HepG2 (cell line): ENCODE results near the gene CARD19. TPM values are rescaled to one million over a fixed set of nuclear protein-coding genes. Genes with fewer than 3 reads are reported as not detected.

Experiments used
- ATAC-seq: fragments of 200-7000 bp; cut with Tn5 transposase; 3 replicates; pipeline ENCODE4 v1.9.1; 2020; ENCODE audit warnings: mild to moderate bottlenecking, moderate library complexity
- BruUV-seq: library from RNA; stranded (reverse); fragments of 400-500 nt; replicated peaks from 2 replicates; lab custom pipeline; 2021; lab: Mats Ljungman, UMichigan
- CTCF ChIA-PET: fragments of 300-600 bp; formaldehyde crosslinking; extraction: SDS; loops from one replicate; lab custom pipeline; 2021; ENCODE audit warnings: low total read pairs, inconsistent platforms, low intra/inter-chr PET ratio; lab: Yijun Ruan, JAX
- POLR2A ChIA-PET: fragments of 350-600 bp; sonication (Branson Sonifier 250); formaldehyde crosslinking; loops from one replicate; lab custom pipeline; 2020; ENCODE audit warnings: antibody characterized with exemption, inconsistent platforms; lab: Yijun Ruan, JAX
- DNase-seq: peaks from one replicate; pipeline ENCODE4 v3.0.0-alpha.2; 2015; ENCODE audit warnings: low spot score
- FAIRE-seq: peaks from 3 replicates; lab custom pipeline; 2011; peaks lifted over from hg19 to GRCh38; lab: Jason Lieb, UNC
- H2AFZ ChIP-seq: one replicate; pipeline ENCODE4 v1.6.1; 2011; ENCODE audit warnings: low read length, inconsistent platforms
- H3K27ac ChIP-seq: fragments of 300-600 bp; 3 replicates; pipeline ENCODE4 v1.8.0; 2011; ENCODE audit warnings: mixed run types, mild to moderate bottlenecking, mixed read lengths, low read length, inconsistent platforms; ENCODE audit not compliant: insufficient read depth; ENCODE audit errors: extremely low read length
- H3K27me3 ChIP-seq, 2 experiments: fragments of 200-600 bp in 1 of 2; 2 replicates in 1 of 2; 3 replicates in 1 of 2; pipeline versions ENCODE4 v1.6.0 to v1.8.0; 2011; ENCODE audit warnings: low read length in 2 of 2, mild to moderate bottlenecking in 2 of 2, moderate library complexity in 2 of 2, inconsistent platforms in 1 of 2; ENCODE audit not compliant: insufficient read depth in 2 of 2, control insufficient read depth in 1 of 2
- H3K36me3 ChIP-seq, 2 experiments: fragments of 200-600 bp in 1 of 2; replicated peaks in 1 of 2; 2 replicates in 1 of 2; 3 replicates in 1 of 2; pipeline versions ENCODE4 v1.5.1 to v1.8.0; 2011; ENCODE audit warnings: low read length in 2 of 2, inconsistent platforms in 1 of 2; ENCODE audit not compliant: insufficient read depth in 2 of 2, control insufficient read depth in 1 of 2
- H3K4me1 ChIP-seq: 2 replicates; pipeline ENCODE4 v1.5.1; 2012; ENCODE audit warnings: low read length, inconsistent platforms; ENCODE audit not compliant: insufficient read depth
- H3K4me2 ChIP-seq: 2 replicates; pipeline ENCODE4 v1.6.0; 2011; ENCODE audit warnings: low read depth, low read length, inconsistent platforms
- H3K4me3 ChIP-seq, 3 experiments: fragments of 200-600 bp in 1 of 3; sonication (generic), shearing (Covaris generic) in 1 of 3; replicated peaks in 1 of 3; 2 replicates each; pipeline ENCODE4 v1.5.1; 2011 to 2016; ENCODE audit warnings: low read length in 3 of 3, inconsistent platforms in 2 of 3, low read depth in 2 of 3, mild to moderate bottlenecking in 2 of 3, control low read depth in 1 of 3, mixed read lengths in 1 of 3; ENCODE audit not compliant: insufficient read depth in 1 of 3
- H3K79me2 ChIP-seq: one replicate; pipeline ENCODE4 v1.6.1; 2011; ENCODE audit warnings: low read length, inconsistent platforms; ENCODE audit not compliant: insufficient read depth
- H3K9ac ChIP-seq: 2 replicates; pipeline ENCODE4 v1.6.0; 2011; ENCODE audit warnings: mild to moderate bottlenecking, low read depth, low read length, inconsistent platforms; ENCODE audit not compliant: insufficient read depth
- H3K9me3 ChIP-seq: 2 replicates; pipeline ENCODE4 v1.5.1; 2012; ENCODE audit warnings: mild to moderate bottlenecking, low read length
- H4K20me1 ChIP-seq: 2 replicates; pipeline ENCODE4 v1.6.0; 2011; ENCODE audit warnings: inconsistent platforms, mild to moderate bottlenecking, low read length, moderate library complexity; ENCODE audit not compliant: insufficient read depth
- ASH2L ChIP-seq: fragments of 300-600, 200-600 bp; sonication (generic); IDR thresholded peaks from 2 replicates; pipeline ENCODE4 v1.7.0; 2017; ENCODE audit warnings: low read depth, mild to moderate bottlenecking, moderate library complexity, mixed read lengths, low read length; ENCODE audit not compliant: insufficient read length
- ATRX ChIP-seq: sonication (generic); formaldehyde crosslinking; IDR thresholded peaks from 2 replicates; pipeline ENCODE4 v1.4.0; 2020; ENCODE audit warnings: missing genetic modification reagents, borderline replicate concordance
- KAT7 ChIP-seq: IDR thresholded peaks from 2 replicates; pipeline ENCODE4 v1.6.1; 2018; ENCODE audit warnings: borderline replicate concordance, missing compliant biosample characterization
- KLF16 ChIP-seq, 2 experiments: sonication (generic) in 1 of 2; formaldehyde crosslinking in 1 of 2; IDR thresholded peaks; 2 replicates each; pipeline versions ENCODE4 v1.6.1 to v1.8.0; 2016 to 2023; ENCODE audit warnings: missing genetic modification reagents in 2 of 2, missing compliant biosample characterization in 1 of 2
- MTF2 ChIP-seq: sonication (generic); formaldehyde crosslinking; IDR thresholded peaks from 2 replicates; pipeline ENCODE4 v1.5.0; 2020; ENCODE audit warnings: missing genetic modification reagents, borderline replicate concordance
- SALL1 ChIP-seq: sonication (generic); formaldehyde crosslinking; IDR thresholded peaks from 2 replicates; pipeline ENCODE4 v1.8.0; 2022; ENCODE audit warnings: mild to moderate bottlenecking, missing genetic modification reagents
- SIN3A ChIP-seq: IDR thresholded peaks from 2 replicates; pipeline ENCODE4 v1.6.1; 2011; ENCODE audit warnings: low read depth, mild to moderate bottlenecking, control low read depth, low read length, borderline replicate concordance
- SMARCC2 ChIP-seq: fragments of 450-650 bp; IDR thresholded peaks from 2 replicates; pipeline ENCODE4 v1.6.1; 2017; ENCODE audit warnings: antibody characterized with exemption, mild to moderate bottlenecking
- SOX13 ChIP-seq, 3 experiments: fragments of 450-650 bp in 1 of 3; sonication (generic) in 1 of 3; formaldehyde crosslinking in 1 of 3; IDR thresholded peaks in 2 of 3; conservative IDR thresholded peaks in 1 of 3; 2 replicates each; pipeline versions ENCODE4 v1.5.0 to v1.6.1; 2016 to 2020; ENCODE audit warnings: antibody characterized with exemption in 1 of 3, mild to moderate bottlenecking in 1 of 3, missing compliant biosample characterization in 1 of 3, missing genetic modification reagents in 1 of 3, moderate library complexity in 1 of 3
- WIZ ChIP-seq: sonication (generic); formaldehyde crosslinking; IDR thresholded peaks from 2 replicates; pipeline ENCODE4 v1.5.1; 2020; ENCODE audit warnings: mild to moderate bottlenecking, missing genetic modification reagents
- XRCC5 ChIP-seq: fragments of 200-400 bp; formaldehyde crosslinking; optimal IDR thresholded peaks from 2 replicates; pipeline ENCODE3; 2017; ENCODE audit warnings: mild to moderate bottlenecking, low read length
- ZFP36L1 ChIP-seq: sonication (generic); formaldehyde crosslinking; IDR thresholded peaks from 2 replicates; pipeline ENCODE4 v1.8.0; 2022; ENCODE audit warnings: mild to moderate bottlenecking, missing genetic modification reagents, moderate library complexity
- ZKSCAN8 ChIP-seq: IDR thresholded peaks from 2 replicates; pipeline ENCODE4 v1.6.1; 2016; ENCODE audit warnings: borderline replicate concordance, missing genetic modification reagents, missing compliant biosample characterization
- WGBS: methylation state at CpG from one replicate; pipeline ENCODE4 v1.1.6; 2017; ENCODE audit warnings: low lambda C conversion rate; 5-methylcytosine and 5-hydroxymethylcytosine counted together
- in situ Hi-C: cut with HindIII; loops from 2 replicates; pipeline ENCODE4 v1.10.0; 2017; ENCODE audit warnings: low pct_unique_long_range_greater_than_20kb; ENCODE audit not compliant: extremely low pct_ligation_motif_present
- intact Hi-C: fragments of 100-400 bp; cut with micrococcal nuclease; formaldehyde crosslinking; loops from one replicate; pipeline ENCODE4 v1.10.0; 2022; ENCODE audit not compliant: unreplicated experiment
- polyA plus RNA-seq, 8 experiments: library from polyadenylated mRNA; depleted of rRNA in 3 of 8; stranded (reverse) in 7 of 8; unstranded in 1 of 8; fragments of >200 nt; fragmentation: Illumina TruSeq in 4 of 8; extraction: Trizol in 4 of 8; gene quantifications; 2 replicates each; pipeline versions ENCODE4 v1.2.1 to v1.2.3, GENCODE V29; 2011 to 2016; ENCODE audit warnings: low read depth in 4 of 8, missing spikeins in 1 of 8, mixed read lengths in 1 of 8; ENCODE audit not compliant: insufficient read depth in 1 of 8
- total RNA-seq, 5 experiments: library from RNA; depleted of rRNA; stranded (reverse); fragments of >200 nt; fragmentation: Illumina TruSeq; extraction: Trizol; gene quantifications; 2 replicates each; pipeline ENCODE4 v1.2.3, GENCODE V29; 2016; ENCODE audit warnings: low read depth in 1 of 5
- TF ChIP-seq, protein P1 (sequence below): IDR thresholded peaks from 2 replicates; pipeline ENCODE4 v1.6.1; 2012; ENCODE audit warnings: low read depth, low read length, improper control_type of control experiment
- TF ChIP-seq, protein P2 (sequence below): sonication (generic); formaldehyde crosslinking; IDR thresholded peaks from 2 replicates; pipeline ENCODE4 v1.9.0; 2021; ENCODE audit warnings: missing genetic modification reagents, borderline replicate concordance

Gene CARD19
- total and polyA plus RNA-seq, 2 of the 13 experiments (the other 11 are each of a cell fraction or from before 2014, with no cell fraction given) = 18.4 to 47.2 TPM

DNA sequence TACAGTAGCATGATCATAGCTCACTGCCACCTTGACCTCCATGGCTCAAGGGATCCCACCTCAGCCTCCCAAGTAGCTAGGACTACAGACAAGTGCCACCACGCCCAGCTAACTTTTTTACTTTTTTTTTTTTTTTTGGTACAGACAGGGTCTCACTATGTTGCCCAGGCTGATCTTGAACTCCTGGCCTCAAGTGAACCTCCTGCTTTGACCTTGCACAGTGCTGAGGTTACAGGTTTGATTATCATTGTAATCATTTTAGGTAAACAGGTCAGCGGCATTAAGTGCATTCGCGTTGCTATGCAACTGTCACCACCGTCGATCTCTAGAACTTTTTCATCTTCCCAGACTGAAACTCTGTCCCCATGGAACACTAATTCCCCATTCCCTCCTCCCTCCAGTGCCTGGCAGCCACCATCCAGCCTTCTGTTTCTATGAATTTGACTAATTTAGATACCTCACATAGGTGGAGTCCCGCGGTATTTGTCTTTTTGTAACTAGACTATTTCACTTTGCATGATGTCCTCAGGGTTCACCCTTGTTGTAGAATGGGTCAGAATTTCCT is 5.8 kb upstream of the CARD19 start (continued):
- TF ChIP-seq, protein P1, sequence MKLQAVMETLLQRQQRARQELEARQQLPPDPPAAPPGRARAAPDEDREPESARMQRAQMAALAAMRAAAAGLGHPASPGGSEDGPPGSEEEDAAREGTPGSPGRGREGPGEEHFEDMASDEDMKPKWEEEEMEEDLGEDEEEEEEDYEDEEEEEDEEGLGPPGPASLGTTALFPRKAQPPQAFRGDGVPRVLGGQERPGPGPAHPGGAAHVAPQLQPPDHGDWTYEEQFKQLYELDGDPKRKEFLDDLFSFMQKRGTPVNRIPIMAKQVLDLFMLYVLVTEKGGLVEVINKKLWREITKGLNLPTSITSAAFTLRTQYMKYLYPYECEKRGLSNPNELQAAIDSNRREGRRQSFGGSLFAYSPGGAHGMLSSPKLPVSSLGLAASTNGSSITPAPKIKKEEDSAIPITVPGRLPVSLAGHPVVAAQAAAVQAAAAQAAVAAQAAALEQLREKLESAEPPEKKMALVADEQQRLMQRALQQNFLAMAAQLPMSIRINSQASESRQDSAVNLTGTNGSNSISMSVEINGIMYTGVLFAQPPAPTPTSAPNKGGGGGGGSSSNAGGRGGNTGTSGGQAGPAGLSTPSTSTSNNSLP = 0 out of 2 replicates have a peak, but pooled peaks have one; percentile 27

DNA sequence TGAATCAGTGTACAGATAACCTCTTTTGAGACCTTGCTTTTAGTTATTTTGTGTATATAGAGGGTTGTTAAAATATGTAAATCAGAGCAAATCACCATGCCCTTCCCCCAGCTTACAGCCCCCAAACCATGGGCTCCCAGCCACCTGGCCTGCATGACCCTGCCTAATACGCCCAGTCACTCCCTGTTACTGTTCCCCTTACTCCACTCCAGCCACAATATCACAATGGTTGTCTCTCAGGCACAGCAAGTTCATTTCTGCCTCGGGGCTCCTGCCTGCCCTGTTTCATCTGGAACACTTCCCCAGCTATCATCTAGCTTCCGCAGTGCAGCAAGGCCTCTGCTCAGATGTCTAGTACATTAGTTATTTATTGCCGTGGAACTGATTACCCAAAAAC is 5.0 kb upstream of the CARD19 start:
- Histone ChIP-seq H3K36me3 (no peaks in the 10 kb centered on the region), H3K9ac (no peak overlapping the region), H3K4me2 (no peak overlapping the region), H4K20me1 (no peaks in the 10 kb centered on the region), H3K4me1 (peaks cover 64% of the 10 kb centered on the region), H3K9me3 (no peaks in the 10 kb centered on the region), H3K27me3 (peaks cover 1 to 5% of the 10 kb centered on the region in 2 experiments; a peak in 1 of 5 replicates), H2AFZ (no peak overlapping the region), H3K79me2 (no peaks in the 10 kb centered on the region), H3K27ac (no peak overlapping the region), H3K4me3 (no peak overlapping the region)
- no TSS peak for BruUV-seq
- intact Hi-C loops = no loop called here
- ATAC-seq (no peak), DNase-seq (no peak), FAIRE-seq (no peak)
- no peak for TF ChIP-seq ASH2L
- no peak for TF ChIP-seq SMARCC2
- no peak for TF ChIP-seq WIZ (CRISPR knock-in tag)
- no peak for TF ChIP-seq KLF16 (CRISPR knock-in tag; IDR thresholded peaks at IDR 0.05)
- no peak for TF ChIP-seq KAT7 (CRISPR knock-in tag)
- no peak for TF ChIP-seq XRCC5
- no peak for TF ChIP-seq ATRX (CRISPR knock-in tag)
- no peak for TF ChIP-seq SALL1 (CRISPR knock-in tag)
- TF ChIP-seq ZKSCAN8 (CRISPR knock-in tag) = no peak
- TF ChIP-seq MTF2 (CRISPR knock-in tag) = no peak
- TF ChIP-seq SOX13 (IDR thresholded peaks at IDR 0.05) = no peak
- TF ChIP-seq SOX13 (CRISPR knock-in tag; conservative IDR thresholded peaks at IDR 0.05 in 1 of 2, IDR thresholded peaks at IDR 0.05 in 1 of 2) = no peak
- TF ChIP-seq SIN3A = no peak
- TF ChIP-seq ZFP36L1 (CRISPR knock-in tag) = no peak
- TF ChIP-seq, protein P2, sequence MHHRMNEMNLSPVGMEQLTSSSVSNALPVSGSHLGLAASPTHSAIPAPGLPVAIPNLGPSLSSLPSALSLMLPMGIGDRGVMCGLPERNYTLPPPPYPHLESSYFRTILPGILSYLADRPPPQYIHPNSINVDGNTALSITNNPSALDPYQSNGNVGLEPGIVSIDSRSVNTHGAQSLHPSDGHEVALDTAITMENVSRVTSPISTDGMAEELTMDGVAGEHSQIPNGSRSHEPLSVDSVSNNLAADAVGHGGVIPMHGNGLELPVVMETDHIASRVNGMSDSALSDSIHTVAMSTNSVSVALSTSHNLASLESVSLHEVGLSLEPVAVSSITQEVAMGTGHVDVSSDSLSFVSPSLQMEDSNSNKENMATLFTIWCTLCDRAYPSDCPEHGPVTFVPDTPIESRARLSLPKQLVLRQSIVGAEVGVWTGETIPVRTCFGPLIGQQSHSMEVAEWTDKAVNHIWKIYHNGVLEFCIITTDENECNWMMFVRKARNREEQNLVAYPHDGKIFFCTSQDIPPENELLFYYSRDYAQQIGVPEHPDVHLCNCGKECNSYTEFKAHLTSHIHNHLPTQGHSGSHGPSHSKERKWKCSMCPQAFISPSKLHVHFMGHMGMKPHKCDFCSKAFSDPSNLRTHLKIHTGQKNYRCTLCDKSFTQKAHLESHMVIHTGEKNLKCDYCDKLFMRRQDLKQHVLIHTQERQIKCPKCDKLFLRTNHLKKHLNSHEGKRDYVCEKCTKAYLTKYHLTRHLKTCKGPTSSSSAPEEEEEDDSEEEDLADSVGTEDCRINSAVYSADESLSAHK = no peak
- ChIA-PET CTCF (no interaction called here), POLR2A (no interaction called here)
- WGBS = 54% methylated on average over 4 of the region's 4 CpGs
- in situ Hi-C loops = no loop called here
